GM06990 (cell line): ENCODE results near the gene KIF13A.
"Not testable (repeated sequence)": the region's sequence is repeated elsewhere in the genome, so short reads cannot be mapped to it uniquely, and the experiment has no call there.

Experiments used
- DNase-seq: peaks from one replicate; pipeline ENCODE4 v3.0.0-alpha.2; 2011; ENCODE audit not compliant: insufficient read length; ENCODE audit errors: extremely low read depth
- H3K27me3 ChIP-seq: replicated peaks from 2 replicates; pipeline ENCODE4 v1.6.0; 2011; ENCODE audit warnings: low read length; ENCODE audit not compliant: control insufficient read depth, insufficient read depth
- H3K36me3 ChIP-seq: 2 replicates; pipeline ENCODE4 v1.5.1; 2011; ENCODE audit warnings: low read length; ENCODE audit not compliant: control insufficient read depth, insufficient read depth
- H3K4me3 ChIP-seq: replicated peaks from 2 replicates; pipeline ENCODE4 v1.5.1; 2011; ENCODE audit warnings: low read depth, mild to moderate bottlenecking, control low read depth, low read length
- CTCF ChIP-seq: IDR thresholded peaks from 2 replicates; pipeline ENCODE4 v1.5.1; 2011; ENCODE audit warnings: low read length, control low read depth, mild to moderate bottlenecking, inconsistent platforms; ENCODE audit not compliant: insufficient read depth, poor library complexity, severe bottlenecking

Gene KIF13A

GRCh38 chr6:17744019-17744756 lies 243.2 kb downstream of the KIF13A start:
- no peaks in the 10 kb centered on the region for H3K27me3 ChIP-seq

GRCh38 chr6:17741507-17741906 lies 245.9 kb downstream of the KIF13A start:
- DNase-seq: no peak
- Histone ChIP-seq H3K27me3 (no peaks in the 10 kb centered on the region), H3K4me3 (no peak overlapping the region), H3K36me3 (no peaks in the 10 kb centered on the region)
- TF ChIP-seq CTCF: no peak

More at GRCh38 chr6:17744019-17744756, 243.2 kb downstream of the KIF13A start:
- no peak for DNase-seq
- Histone ChIP-seq H3K36me3 (no peaks in the 10 kb centered on the region), H3K4me3 (no peak overlapping the region)
- no peak for TF ChIP-seq CTCF

- no peaks in the 10 kb centered on the region for H3K36me3 ChIP-seq
- no peak overlapping the region for H3K4me3 ChIP-seq
- no peaks in the 10 kb centered on the region for H3K27me3 ChIP-seq
- no peak for TF ChIP-seq CTCF
- no peak for DNase-seq
Observed at GRCh38 chr6:17740559-17741220, 246.7 kb downstream of the KIF13A start.

- no peak overlapping the region for H3K4me3 ChIP-seq
- H3K27me3 ChIP-seq: no peaks in the 10 kb centered on the region
- DNase-seq: no peak
- no peaks in the 10 kb centered on the region for H3K36me3 ChIP-seq
- TF ChIP-seq CTCF: no peak
Observed at GRCh38 chr6:17737704-17738252, 249.7 kb downstream of the KIF13A start.

- not testable (repeated sequence) for H3K27me3 ChIP-seq, H3K4me3 ChIP-seq, H3K36me3 ChIP-seq, DNase-seq
Observed at GRCh38 chr6:17735311-17735710, 252.1 kb downstream of the KIF13A start.

GRCh38 chr6:17730078-17730704 lies 257.2 kb downstream of the KIF13A start:
- DNase-seq: no peak
- H3K36me3 ChIP-seq: no peaks in the 10 kb centered on the region
- H3K27me3 ChIP-seq: no peaks in the 10 kb centered on the region
- H3K4me3 ChIP-seq: no peak overlapping the region
- TF ChIP-seq CTCF: no peak
